ENCODE data around the gene STAT3. TPM values are rescaled to one million over a fixed set of nuclear protein-coding genes. Genes with fewer than 3 reads are reported as not detected.

The STAT3 gene
- total RNA-seq, 2 experiments from 2014 or later: 14.8 to 28.7 TPM

GRCh38 chr17:42346481-42346880 lies 41.8 kb downstream of the STAT3 start:
- Histone ChIP-seq H3K36me3 (ENCODE audit: insufficient read depth, low read length) (peaks cover 15% of the 10 kb centered on the region), H3K9me3 (ENCODE audit: low read length) (no peaks in the 10 kb centered on the region), H3K4me3 (ENCODE audit: low read depth, low read length, poor library complexity, severe bottlenecking) (no peak overlapping the region), H3K79me2 (ENCODE audit: insufficient read depth, low read depth, low read length) (no peaks in the 10 kb centered on the region), H3K27ac (ENCODE audit: low read depth, low read length, poor library complexity, severe bottlenecking) (no peak overlapping the region), H3K9me2 (ENCODE audit: insufficient read depth, low read length) (no peaks in the 10 kb centered on the region), H3K4me2 (ENCODE audit: low read length) (no peak overlapping the region), H3K4me1 (ENCODE audit: insufficient read depth, low read length, poor library complexity, severe bottlenecking) (no peaks in the 10 kb centered on the region), H2AFZ (ENCODE audit: low read length) (no peak overlapping the region), H4K20me1 (ENCODE audit: insufficient read depth, low read length) (no peaks in the 10 kb centered on the region)
- ChIA-PET CTCF (ENCODE audit: unreplicated experiment) (no interaction called here), POLR2A (no interaction called here)
- no peak for DNase-seq (ENCODE audit: low spot score)
- no TSS peak for BruUV-seq (replicated peaks)
- no peak for TF ChIP-seq CTCF (conservative IDR thresholded peaks at IDR 0.05; ENCODE audit: low read length)
- no peak for TF ChIP-seq EZH2phosphoT487 (IDR thresholded peaks at IDR 0.05; ENCODE audit: borderline replicate concordance, low read depth, low read length)
- intact Hi-C loops (cut with micrococcal nuclease; ENCODE audit: unreplicated experiment): no loop called here

- no TSS peak for BruUV-seq (replicated peaks)
- CTCF ChIA-PET (ENCODE audit: unreplicated experiment): no interaction called here
- Histone ChIP-seq H3K79me2 (ENCODE audit: insufficient read depth, low read depth, low read length) (no peaks in the 10 kb centered on the region), H3K4me2 (ENCODE audit: low read length) (no peak overlapping the region), H3K27ac (ENCODE audit: low read depth, low read length, poor library complexity, severe bottlenecking) (no peak overlapping the region), H4K20me1 (ENCODE audit: insufficient read depth, low read length) (no peaks in the 10 kb centered on the region), H3K36me3 (ENCODE audit: insufficient read depth, low read length) (peaks cover 24% of the 10 kb centered on the region), H2AFZ (ENCODE audit: low read length) (no peak overlapping the region), H3K9me3 (ENCODE audit: low read length) (no peaks in the 10 kb centered on the region), H3K4me1 (ENCODE audit: insufficient read depth, low read length, poor library complexity, severe bottlenecking) (no peaks in the 10 kb centered on the region), H3K4me3 (ENCODE audit: low read depth, low read length, poor library complexity, severe bottlenecking) (no peak overlapping the region), H3K9me2 (ENCODE audit: insufficient read depth, low read length) (no peaks in the 10 kb centered on the region)
- POLR2A ChIA-PET: no interaction called here
- TF ChIP-seq EZH2phosphoT487 (IDR thresholded peaks at IDR 0.05; ENCODE audit: borderline replicate concordance, low read depth, low read length) (no peak), CTCF (conservative IDR thresholded peaks at IDR 0.05; ENCODE audit: low read length) (no peak)
- DNase-seq (ENCODE audit: low spot score): no peak
- intact Hi-C loops (cut with micrococcal nuclease; ENCODE audit: unreplicated experiment): no loop called here
These were observed 42.7 kb downstream of the STAT3 start for GRCh38 chr17:42345396-42346073.

GRCh38 chr17:42342242-42343008 lies 45.8 kb downstream of the STAT3 start:
- Histone ChIP-seq H3K9me2 (ENCODE audit: insufficient read depth, low read length) (no peaks in the 10 kb centered on the region), H3K27ac (ENCODE audit: low read depth, low read length, poor library complexity, severe bottlenecking) (no peak overlapping the region), H3K79me2 (ENCODE audit: insufficient read depth, low read depth, low read length) (no peaks in the 10 kb centered on the region), H3K4me3 (ENCODE audit: low read depth, low read length, poor library complexity, severe bottlenecking) (no peak overlapping the region), H3K36me3 (ENCODE audit: insufficient read depth, low read length) (peaks cover 24% of the 10 kb centered on the region), H4K20me1 (ENCODE audit: insufficient read depth, low read length) (no peaks in the 10 kb centered on the region), H3K9me3 (ENCODE audit: low read length) (no peaks in the 10 kb centered on the region), H2AFZ (ENCODE audit: low read length) (no peak overlapping the region), H3K4me1 (ENCODE audit: insufficient read depth, low read length, poor library complexity, severe bottlenecking) (no peaks in the 10 kb centered on the region), H3K4me2 (ENCODE audit: low read length) (no peak overlapping the region)
- TF ChIP-seq EZH2phosphoT487 (IDR thresholded peaks at IDR 0.05; ENCODE audit: borderline replicate concordance, low read depth, low read length) (no peak), CTCF (conservative IDR thresholded peaks at IDR 0.05; ENCODE audit: low read length) (no peak)
- intact Hi-C loops (cut with micrococcal nuclease; ENCODE audit: unreplicated experiment): no loop called here
- ChIA-PET POLR2A (interaction anchor here (0.7 kb wide), 1 partner anchor 136 kb away, joined by 3 read pairs; no protein-coding TSS in a partner anchor), CTCF (ENCODE audit: unreplicated experiment) (no interaction called here)
- no TSS peak for BruUV-seq (replicated peaks)
- DNase-seq (ENCODE audit: low spot score): no peak
